NOMO-1 (cell line): Measurements from ENCODE around the gene MAVS.

ENCODE experiments used
- DNase-seq, 2 experiments: peaks; one replicate each; lab custom pipeline; 2025; ENCODE audit not compliant: unreplicated experiment in 2 of 2; lab: John Stamatoyannopoulos, UW

Gene MAVS

DNA sequence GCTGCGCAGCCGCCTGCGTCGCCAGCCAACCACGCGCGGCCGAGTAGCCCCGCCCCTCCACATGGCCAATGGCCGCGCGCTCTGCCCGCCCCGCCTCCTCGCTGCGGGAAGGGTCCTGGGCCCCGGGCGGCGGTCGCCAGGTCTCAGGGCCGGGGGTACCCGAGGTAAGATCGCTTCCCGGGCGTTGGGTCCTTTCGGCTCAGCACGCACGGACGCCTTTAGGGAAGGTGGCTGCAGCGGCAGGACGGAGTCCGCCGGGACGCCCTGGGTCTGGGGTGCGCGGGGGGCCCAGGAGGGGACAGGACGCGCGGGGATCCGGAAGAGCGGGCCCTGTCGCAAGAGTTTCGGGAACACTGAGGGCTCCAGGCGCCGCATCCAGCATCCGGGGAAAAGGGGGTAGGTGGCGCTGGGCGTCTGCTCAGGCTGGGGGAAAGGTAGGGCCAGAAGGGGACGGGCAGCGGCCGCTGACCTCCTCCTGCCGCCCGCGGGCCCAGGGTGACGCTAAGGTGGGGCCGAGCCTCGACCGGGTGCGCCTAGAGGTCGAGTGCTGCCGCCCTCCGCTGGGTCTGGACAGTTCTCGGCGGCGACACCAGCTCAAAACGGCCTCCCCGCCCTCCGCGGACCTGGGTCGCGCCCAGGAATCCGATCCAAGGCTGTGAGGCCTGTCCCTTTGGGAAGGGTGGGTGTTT lies at the start of gene MAVS:
Gene MAVS, plus strand, starts transcription at position 95 of the 689 bp plus-strand sequence. CDS start 7,791 bp downstream, outside the sequence.
- DNase-seq: peak; percentile 72 to 87

DNA sequence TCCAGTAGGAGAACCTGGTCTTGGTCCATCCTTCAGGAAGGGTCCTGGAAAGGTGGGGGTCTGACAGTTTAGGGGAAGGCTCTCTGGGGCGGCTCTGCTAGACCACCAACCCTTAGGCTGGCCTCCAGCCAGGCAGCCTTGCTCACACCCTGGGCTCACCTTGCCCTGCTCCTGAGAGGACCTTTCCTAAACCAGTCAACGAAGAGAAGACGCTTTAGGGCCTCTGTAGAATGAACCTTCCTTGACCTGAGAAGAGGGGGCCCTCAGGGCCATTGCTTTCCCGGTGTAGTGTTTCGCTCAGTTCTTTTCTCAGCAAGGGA lies 49.4 kb upstream of the MAVS start:
- DNase-seq: no peak

DNA sequence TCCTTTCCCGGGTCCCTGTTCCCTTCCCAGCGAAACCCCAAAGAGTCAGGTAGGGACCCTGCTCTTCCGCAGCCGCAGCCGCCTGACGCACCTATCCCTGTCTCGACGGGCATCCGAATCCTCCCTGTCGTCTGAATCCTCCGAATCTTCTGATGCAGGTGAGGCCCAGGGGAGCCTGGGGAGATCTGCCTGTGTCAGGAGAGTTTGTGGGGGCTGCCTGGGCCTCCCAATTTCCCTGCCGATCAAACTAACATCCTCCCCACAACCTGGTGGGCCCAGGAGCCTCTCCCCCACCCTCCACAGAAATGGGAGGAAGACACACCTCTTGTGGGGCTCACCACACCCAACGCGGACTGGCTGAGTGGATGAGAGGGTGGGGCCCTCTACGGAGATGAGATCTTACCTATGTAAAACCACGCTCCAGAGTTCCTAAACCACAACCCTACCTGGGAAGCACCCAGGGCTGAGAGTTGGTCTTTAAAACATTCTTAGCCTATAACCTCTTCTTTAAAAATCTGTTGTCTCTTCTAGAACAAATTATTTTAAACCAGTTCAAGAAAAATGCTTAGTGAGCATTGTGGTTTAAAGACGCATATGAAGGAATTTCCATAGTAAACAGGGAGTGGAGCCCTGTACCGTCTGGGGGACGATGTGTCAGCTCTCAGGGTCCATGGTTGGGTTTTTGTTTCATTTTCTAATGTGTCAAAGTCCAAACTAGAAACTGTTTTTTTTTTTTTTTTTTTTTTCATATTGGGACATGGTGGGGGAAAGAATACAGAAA lies 48.9 kb upstream of the MAVS start:
- no peak for DNase-seq

DNA sequence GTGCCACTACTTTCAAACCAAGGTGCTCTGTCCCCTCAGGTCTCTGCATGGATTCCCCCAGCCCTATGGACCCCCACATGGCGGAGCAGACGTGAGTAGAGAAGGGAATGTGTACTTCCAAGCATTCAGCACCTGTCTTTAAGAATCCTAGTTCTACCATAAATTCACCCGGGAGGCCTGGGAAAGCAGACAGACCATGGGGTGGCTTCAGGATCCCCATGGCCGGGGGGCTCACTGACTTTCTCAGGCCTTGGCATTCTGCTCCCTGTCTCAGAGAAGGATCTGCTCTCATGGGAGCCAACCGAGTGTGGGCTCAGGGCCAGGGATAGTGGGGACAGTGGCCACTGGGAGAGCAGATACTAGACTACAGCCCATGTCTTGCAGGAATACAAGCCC lies 48.3 kb upstream of the MAVS start:
- DNase-seq: no peak

DNA sequence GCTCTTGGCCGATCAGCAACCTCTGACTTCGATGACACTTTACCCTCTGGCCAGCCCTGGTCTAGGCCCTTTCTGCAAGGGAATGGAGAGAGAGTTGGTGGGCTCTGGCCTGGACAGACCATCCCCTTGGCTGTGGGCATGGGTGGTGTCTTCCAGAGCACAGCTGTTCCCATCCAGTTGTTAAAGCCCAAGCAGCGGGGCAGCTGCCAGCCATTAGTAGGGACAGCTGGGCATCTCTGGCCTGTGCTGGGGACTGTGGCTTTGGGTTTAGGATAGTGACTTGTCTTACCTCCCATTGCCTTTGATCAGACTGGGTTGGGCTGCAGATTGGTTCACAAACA lies 47.8 kb upstream of the MAVS start:
- DNase-seq: no peak

DNA sequence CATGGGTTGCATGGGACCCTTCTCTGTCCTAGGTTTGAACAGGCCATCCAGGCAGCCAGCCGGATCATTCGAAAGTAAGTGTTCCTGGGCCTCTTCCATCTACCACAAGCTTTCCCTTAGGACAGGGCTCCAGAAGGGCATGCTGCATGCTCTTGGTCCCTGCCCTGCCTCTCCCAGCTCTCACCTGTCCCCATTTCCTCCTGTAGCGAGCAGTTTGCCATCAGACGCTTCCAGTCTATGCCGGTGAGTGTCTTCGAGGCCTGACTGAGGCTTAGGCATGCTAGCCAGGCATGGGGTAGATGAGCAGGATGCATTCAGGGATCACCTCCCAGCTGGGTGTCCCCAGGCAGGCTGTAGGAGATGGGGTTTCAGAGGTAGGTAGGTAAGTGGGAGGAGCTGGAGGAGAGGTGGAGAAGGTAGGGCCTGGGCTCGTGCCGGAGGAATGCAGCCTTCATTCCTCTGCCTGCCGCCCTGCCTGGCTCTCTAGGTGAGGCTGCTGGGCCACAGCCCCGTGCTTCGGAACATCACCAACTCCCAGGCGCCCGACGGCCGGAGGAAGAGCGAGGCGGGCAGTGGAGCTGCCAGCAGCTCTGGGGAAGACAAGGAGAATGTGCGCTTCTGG lies 46.3 kb upstream of the MAVS start:
- DNase-seq: no peak

DNA sequence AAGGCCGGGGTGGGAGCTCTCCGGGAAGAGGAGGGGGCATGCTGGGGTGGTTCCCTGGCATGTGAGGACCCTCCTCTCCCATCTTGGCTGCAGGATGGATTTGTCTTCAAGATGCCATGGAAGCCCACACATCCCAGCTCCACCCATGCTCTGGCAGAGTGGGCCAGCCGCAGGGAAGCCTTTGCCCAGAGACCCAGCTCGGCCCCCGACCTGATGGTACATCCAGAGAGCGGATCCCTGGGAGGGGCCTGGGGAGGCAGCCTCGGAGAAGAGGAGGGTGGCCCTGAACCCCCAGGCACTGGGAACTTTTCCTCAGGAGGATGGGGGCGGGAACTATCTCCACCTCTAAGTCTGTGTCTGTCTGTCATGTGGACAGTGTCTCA lies 45.8 kb upstream of the MAVS start:
- DNase-seq: no peak

DNA sequence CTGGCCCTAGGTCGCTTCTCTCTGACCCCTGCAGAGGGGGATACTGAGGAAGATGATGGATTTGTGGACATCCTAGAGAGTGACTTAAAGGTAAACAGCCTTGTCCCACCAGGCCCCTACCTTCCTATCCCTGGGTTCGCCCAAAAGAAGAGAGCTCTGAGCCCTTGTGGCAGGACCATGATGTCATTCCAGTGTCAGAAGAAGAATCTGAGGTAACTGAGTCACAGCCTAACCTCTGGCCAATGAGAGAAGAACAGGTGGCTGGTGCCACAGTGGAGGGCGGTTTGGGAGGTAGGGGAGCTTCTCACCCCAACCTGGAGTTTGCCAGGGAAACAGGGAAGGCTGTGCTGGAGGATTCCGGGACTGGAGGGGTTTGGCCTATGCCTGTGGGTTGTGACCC lies 45.3 kb upstream of the MAVS start:
- no peak for DNase-seq

DNA sequence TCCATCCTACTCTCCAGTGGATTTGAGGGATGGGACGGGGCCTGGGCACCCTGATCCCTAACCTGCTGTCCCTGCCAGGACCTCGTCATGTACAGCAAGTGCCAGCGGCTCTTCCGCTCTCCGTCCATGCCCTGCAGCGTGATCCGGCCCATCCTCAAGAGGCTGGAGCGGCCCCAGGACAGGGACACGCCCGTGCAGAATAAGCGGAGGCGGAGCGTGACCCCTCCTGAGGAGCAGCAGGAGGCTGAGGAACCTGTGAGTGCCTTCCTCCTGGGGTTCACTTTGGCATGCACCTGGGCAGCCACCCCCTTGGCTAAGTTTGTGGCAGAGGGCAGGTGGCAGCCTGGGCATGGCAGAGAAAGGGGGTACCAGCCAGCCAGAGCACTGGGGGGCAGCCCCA lies 44.8 kb upstream of the MAVS start:
- no peak for DNase-seq

DNA sequence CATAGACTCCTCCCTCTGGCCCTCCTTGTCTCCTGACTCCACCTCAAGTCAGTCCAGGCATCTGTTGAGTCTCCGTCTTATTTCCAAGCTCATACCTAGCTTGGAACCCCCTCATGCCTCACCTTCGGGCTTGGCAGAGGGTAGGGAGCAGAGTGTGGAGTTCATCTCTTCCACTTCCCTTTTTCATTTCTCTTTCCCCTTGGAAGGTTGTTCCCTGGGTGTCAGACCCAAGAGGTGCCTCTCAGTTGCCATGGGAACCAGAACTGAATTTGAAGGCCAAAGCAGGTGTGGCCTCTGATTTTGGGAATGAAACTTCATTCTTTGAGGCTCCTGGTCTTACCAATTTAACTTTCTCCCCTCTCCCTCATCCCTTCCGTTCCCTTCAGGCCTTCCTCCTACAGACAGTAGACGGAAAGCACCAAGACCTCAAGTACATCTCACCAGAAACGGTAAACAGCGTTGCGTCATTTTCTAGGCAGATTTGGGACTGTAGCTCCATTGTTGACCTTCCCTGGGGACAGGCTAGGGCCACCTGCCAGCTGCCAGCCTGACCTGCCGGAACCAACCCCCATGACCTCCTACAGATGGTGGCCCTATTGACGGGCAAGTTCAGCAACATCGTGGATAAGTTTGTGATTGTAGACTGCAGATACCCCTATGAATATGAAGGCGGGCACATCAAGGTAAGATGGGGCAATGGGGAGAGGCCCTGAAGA lies 44.0 kb upstream of the MAVS start:
- no peak for DNase-seq

DNA sequence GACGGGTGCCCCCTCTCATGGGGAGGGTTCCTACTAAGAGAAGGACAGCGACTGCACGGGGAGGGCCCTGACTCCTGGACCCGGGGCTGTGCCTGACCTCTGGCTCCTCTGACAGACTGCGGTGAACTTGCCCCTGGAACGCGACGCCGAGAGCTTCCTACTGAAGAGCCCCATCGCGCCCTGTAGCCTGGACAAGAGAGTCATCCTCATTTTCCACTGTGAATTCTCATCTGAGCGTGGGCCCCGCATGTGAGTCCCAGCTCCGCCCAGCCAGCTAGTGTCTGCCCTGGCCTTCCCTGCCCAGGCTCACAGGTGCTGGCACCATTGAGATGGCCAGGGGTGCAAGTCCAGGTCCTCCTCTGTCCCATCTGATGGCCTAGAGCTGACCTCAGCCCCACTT lies 43.3 kb upstream of the MAVS start:
- DNase-seq: no peak

DNA sequence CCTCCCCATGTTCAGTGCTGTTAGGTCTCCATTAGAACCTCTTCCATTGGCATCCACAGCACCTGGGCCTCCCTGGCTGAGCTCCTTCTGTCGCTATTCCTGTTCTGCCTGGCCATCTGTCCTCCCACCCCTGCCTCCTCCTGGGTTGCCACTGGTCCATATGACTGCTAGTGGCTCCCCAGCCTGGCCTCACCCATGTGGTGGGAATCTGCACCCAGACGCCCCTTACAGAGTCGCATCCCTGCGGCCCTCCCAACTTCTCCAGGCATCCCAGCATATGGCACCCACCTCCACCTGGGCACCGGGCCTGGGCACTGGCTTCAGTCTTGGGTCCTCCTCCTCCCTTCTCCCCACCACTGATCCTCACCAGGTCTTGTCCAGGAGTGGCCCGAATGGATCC lies 42.8 kb upstream of the MAVS start:
- no peak for DNase-seq

DNA sequence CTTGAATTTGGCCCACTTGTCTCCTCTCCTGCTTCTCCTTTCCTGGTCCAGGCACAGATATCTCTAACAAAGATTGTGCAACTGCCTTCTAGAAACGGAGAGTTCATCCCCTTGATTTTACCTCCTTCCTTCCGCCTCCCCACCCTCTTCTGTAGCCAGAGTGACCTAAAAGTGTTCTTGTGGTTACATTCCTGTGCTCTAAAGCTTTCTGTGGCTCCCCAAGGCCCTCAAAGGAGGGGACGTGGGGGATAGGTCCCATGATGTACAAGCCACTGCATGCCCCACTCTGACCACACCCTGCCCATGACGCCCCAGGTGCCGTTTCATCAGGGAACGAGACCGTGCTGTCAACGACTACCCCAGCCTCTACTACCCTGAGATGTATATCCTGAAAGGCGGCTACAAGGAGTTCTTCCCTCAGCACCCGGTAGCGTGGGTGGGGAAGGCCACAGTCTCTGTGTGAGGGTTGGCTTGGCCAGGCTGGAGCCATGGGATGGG lies 42.3 kb upstream of the MAVS start:
- peak; percentile 21 to 27 for DNase-seq

DNA sequence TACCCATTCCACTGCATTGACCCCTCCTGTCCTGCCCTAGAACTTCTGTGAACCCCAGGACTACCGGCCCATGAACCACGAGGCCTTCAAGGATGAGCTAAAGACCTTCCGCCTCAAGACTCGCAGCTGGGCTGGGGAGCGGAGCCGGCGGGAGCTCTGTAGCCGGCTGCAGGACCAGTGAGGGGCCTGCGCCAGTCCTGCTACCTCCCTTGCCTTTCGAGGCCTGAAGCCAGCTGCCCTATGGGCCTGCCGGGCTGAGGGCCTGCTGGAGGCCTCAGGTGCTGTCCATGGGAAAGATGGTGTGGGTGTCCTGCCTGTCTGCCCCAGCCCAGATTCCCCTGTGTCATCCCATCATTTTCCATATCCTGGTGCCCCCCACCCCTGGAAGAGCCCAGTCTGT lies 41.9 kb upstream of the MAVS start:
- no peak for DNase-seq

DNA sequence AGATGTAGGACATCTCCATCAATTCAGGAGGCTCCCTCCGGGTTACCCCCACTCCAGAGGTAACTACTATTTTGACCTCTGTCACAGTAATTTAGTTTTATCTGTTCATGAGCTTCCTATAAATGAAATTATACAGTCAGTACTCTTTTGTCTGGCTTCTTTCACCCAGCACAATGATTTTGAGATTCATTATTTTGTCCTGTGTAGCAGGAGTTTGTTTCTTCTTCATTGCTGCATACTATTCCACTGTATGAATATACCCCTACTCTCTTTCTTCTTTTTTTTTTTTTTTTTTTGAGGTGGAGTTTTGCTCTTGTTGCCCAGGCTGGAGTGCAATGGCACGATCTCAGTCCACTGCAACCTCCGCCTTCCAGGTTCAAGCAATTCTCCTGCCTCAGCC lies 38.1 kb upstream of the MAVS start:
- no peak for DNase-seq

DNA sequence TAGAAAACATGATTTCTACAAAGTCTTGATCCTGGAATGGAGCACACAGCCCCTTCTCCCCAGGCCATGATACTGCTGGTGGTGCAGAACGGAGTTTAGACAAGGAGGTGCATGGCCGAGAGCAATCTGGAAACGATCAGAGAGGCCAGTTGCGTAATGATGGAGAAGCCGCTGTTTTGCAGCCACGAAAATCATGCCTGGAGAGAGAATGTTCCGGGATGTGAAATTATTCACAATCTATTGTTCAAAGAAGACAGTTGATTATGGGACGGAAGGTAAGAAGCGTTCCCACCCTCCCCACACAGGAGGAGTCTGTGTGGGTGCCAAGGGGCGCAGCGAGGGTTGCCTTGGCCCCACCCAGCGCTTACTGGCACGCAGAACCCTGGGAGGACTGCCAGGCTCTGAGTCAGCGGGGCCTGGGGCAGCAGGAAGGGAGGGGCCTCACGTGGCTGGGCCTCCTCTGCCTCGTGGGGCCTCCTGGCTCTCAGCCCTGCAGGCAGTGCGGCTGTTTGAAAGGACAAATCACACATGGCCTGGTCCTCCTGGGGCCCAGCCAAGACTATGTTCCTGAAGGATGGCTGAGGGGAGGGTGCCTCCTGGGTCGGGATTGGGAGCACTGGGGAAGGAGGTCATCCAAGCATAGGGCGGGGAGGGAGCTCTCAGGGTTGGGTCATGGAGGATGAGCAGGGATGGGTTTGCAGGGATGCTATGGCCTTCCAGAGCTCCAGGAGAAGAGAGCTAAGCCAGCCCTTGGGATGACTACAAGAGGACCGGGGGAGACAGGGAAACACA lies 35.0 kb upstream of the MAVS start:
- DNase-seq: peak; percentile 93

DNA sequence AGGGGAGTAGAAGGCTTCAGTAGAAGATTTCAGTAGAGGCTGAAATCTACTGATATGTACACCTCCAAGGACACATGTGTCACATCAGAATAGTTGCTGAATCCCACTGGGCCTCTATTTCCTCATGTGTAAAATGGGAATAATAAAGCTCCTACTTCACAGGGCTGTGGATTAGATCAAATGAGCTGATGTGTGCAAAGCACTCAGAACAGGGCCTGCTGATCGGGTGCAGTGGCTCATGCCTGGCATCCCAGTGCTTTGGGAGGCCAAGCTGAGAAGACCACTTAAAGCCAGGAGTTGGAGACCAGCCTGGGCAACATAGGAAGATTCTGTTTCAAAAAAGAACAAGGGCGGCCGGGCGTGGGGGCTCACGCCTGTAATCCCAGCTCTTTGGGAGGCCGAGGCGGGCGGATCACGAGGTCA lies 34.4 kb upstream of the MAVS start:
- no peak for DNase-seq

DNA sequence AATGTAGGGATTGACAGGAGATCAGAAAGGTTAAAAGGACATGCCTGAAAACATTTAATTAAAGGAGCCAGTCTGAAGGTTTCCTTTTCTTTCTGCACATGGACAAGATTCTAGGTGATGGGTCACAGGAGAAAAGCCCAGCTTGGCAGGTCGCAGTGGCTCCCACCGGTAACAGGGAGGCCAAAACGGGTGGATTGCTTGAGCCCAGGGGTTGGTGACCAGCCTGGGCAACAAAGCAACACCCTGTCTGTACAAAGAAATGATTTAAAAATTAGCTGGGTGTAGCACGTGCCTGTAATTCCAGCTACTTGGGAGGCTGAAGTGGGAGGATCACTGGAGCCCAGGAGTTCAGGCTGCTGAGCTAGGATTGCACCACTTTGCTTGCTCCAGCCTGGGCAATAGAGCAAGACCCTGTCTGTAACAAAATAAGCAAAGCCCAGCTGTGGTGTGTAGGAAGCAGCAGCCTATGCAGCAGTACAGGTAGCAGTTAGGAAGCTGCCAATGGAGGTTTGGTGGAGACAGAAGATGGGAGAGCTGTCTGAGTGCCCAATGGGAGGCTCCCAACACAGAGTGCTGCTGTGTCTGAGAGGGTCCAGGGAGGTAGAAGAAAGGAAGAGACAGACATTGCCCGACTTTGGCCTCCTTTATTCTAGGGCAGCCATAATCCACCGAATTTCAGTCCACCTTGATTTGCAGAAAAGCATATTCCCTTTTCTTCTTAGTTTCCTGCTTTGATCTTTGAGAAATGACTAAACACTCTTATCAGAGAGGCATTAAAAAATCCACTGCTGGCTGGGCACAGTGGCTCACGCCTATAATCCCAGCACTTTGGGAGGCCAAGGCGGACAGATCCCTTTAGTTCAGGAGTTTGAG lies 33.4 kb upstream of the MAVS start:
- no peak for DNase-seq

DNA sequence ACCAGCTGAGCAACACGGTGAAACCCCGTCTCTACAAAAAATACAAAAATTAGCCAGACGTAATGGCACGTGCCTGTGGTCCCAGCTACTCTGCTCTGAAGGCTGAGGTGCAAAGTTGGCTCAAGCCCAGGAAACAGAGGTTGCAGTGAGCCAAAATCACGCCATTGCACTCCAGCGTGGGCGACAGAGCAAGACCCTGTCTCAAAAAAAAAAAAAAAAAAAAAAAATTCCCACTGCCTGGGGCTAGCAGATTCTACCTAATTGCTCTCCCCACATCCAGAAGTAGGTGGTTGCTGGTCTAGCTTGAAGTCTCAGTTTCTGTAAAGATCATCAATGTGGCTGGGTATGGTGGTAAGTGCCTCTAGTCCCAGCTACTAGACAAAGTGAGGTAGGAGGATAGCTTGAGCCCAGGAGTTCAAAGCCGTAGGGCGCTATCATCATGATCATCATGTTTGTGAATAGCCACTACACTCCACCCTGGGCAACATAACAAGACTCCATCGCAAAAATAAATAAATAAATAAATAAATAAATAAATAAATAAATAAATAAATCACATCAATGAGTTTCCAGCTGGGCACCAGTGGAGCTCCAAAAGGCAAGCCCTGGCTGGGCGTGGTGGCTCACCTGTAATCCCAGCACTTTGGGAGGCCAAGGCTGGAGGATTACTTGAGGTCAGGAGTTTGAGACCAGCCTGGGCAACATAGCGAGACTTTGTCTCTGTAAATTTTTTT lies 32.6 kb upstream of the MAVS start:
- no peak for DNase-seq
